Activated T-cell treated with anti-CD3 and anti-CD28 coated beads, Interleukin-2, amount 50 U/mL, for 48 hours (primary cell): Measurements from ENCODE around the gene PAIP1.
"Not testable (repeated sequence)": the region's sequence is repeated elsewhere in the genome, so short reads cannot be mapped to it uniquely, and the experiment has no call there.

ENCODE experiments used
- DNase-seq, 2 experiments: peaks; one replicate each; pipeline ENCODE4 v3.0.0-alpha.2; 2020

Gene PAIP1

GRCh38 chr5:43556857-43557542 is at the start of gene PAIP1:
Gene PAIP1, minus strand, starts transcription at chr5:43557077. Its CDS starts 231 bp downstream, at chr5:43556846.
- DNase-seq = peak; percentile 85 to 90

- DNase-seq = no peak
Observed at GRCh38 chr5:43606351-43606750, 49.5 kb upstream of the PAIP1 start.

- no peak for DNase-seq
Observed at GRCh38 chr5:43604699-43605098, 47.8 kb upstream of the PAIP1 start.

GRCh38 chr5:43603344-43604217 is 46.7 kb upstream of the PAIP1 start:
- DNase-seq = peak; percentile 76 to 82

GRCh38 chr5:43602461-43603343 is 45.8 kb upstream of the PAIP1 start, which contains the start of gene NNT:
Gene NNT, plus strand, starts transcription at chr5:43603180. Its CDS starts 6,016 bp downstream, at chr5:43609196.
- DNase-seq = peak; percentile 83 to 87

- DNase-seq = no peak
Observed at GRCh38 chr5:43601454-43602260, 44.8 kb upstream of the PAIP1 start.

GRCh38 chr5:43598927-43599326 is 42.0 kb upstream of the PAIP1 start:
- DNase-seq = not testable (repeated sequence)

- DNase-seq = no peak
Observed at GRCh38 chr5:43592363-43592762, 35.5 kb upstream of the PAIP1 start.

- no peak for DNase-seq
Observed at GRCh38 chr5:43590700-43591099, 33.8 kb upstream of the PAIP1 start.

GRCh38 chr5:43589310-43589709 is 32.4 kb upstream of the PAIP1 start:
- no peak for DNase-seq

- no peak for DNase-seq
Observed at GRCh38 chr5:43588842-43589241, 32.0 kb upstream of the PAIP1 start.

GRCh38 chr5:43584166-43584699 is 27.4 kb upstream of the PAIP1 start:
- no peak for DNase-seq

GRCh38 chr5:43583724-43584123 is 26.8 kb upstream of the PAIP1 start:
- DNase-seq = no peak

- DNase-seq = no peak
Observed at GRCh38 chr5:43582082-43583005, 25.5 kb upstream of the PAIP1 start.

- no peak for DNase-seq
Observed at GRCh38 chr5:43581398-43581797, 24.5 kb upstream of the PAIP1 start.

GRCh38 chr5:43580402-43581210 is 23.7 kb upstream of the PAIP1 start:
- not testable (repeated sequence) for DNase-seq

GRCh38 chr5:43573058-43573457 is 16.2 kb upstream of the PAIP1 start:
- DNase-seq = no peak

- no peak for DNase-seq
Observed at GRCh38 chr5:43572357-43572756, 15.5 kb upstream of the PAIP1 start.

GRCh38 chr5:43571237-43571636 is 14.4 kb upstream of the PAIP1 start:
- DNase-seq = no peak
